SK-N-SH (cell line): Measurements from ENCODE around the gene CRISP2. TPM values are rescaled to one million over a fixed set of nuclear protein-coding genes. Genes with fewer than 3 reads are reported as not detected.

ENCODE experiments used
- CTCF ChIA-PET: fragments of 300-600, 350-600 bp; formaldehyde crosslinking; extraction: SDS; loops from one replicate; lab custom pipeline; 2021; lab: Yijun Ruan, JAX
- POLR2A ChIA-PET: fragments of 350-600 bp; sonication (Branson Sonifier 250); formaldehyde crosslinking; extraction: SDS; loops from one replicate; lab custom pipeline; 2020; ENCODE audit warnings: antibody characterized with exemption, inconsistent platforms; lab: Yijun Ruan, JAX
- DNase-seq: peaks from one replicate; pipeline ENCODE4 v3.0.0; 2012
- H2AFZ ChIP-seq: fragments of 200-600 bp; sonication (generic); 2 replicates; pipeline ENCODE4 v1.8.1; 2016; ENCODE audit warnings: antibody characterized with exemption, mild to moderate bottlenecking, low read depth
- H3F3A ChIP-seq: fragments of 200-600 bp; sonication (generic); replicated peaks from 2 replicates; pipeline ENCODE3; 2016; ENCODE audit warnings: antibody characterized with exemption, mild to moderate bottlenecking; ENCODE audit not compliant: insufficient read depth
- H3K27ac ChIP-seq, 2 experiments: fragments of 200-500 bp in 1 of 2; fragments of 200-600 bp in 1 of 2; sonication (Bioruptor generic) in 1 of 2; sonication (generic), shearing (Covaris generic) in 1 of 2; 2 replicates each; pipeline versions ENCODE4 v1.5.1 to v1.6.1; 2014 to 2016; ENCODE audit warnings: low read depth in 2 of 2, inconsistent platforms in 1 of 2, low read length in 1 of 2, mild to moderate bottlenecking in 1 of 2, mixed read lengths in 1 of 2
- H3K27me3 ChIP-seq: fragments of 200-600 bp; sonication (generic), shearing (Covaris generic); 2 replicates; pipeline ENCODE4 v1.6.1; 2016; ENCODE audit warnings: mixed run types; ENCODE audit not compliant: insufficient read depth
- H3K36me3 ChIP-seq, 2 experiments: fragments of 200-500 bp in 1 of 2; fragments of 200-600 bp in 1 of 2; sonication (Bioruptor generic) in 1 of 2; sonication (generic) in 1 of 2; replicated peaks in 1 of 2; 2 replicates each; pipeline versions ENCODE3 to v1.5.1; 2014 to 2016; ENCODE audit warnings: low read length in 1 of 2, mild to moderate bottlenecking in 1 of 2; ENCODE audit not compliant: insufficient read depth in 2 of 2, control insufficient read depth in 1 of 2
- H3K4me1 ChIP-seq, 2 experiments: fragments of 200-500 bp in 1 of 2; fragments of 200-600 bp in 1 of 2; sonication (Bioruptor generic) in 1 of 2; sonication (generic), shearing (Covaris generic) in 1 of 2; 2 replicates each; pipeline versions ENCODE4 v1.5.1 to v1.6.1; 2014 to 2016; ENCODE audit warnings: low read depth in 1 of 2, low read length in 1 of 2, mixed run types in 1 of 2; ENCODE audit not compliant: insufficient read depth in 2 of 2, control insufficient read depth in 1 of 2
- H3K4me2 ChIP-seq: fragments of 200-600 bp; sonication (generic), shearing (Covaris generic); 2 replicates; pipeline ENCODE4 v1.6.1; 2017; ENCODE audit warnings: mixed run types
- H3K4me3 ChIP-seq, 2 experiments: fragments of 200-500 bp in 1 of 2; fragments of 200-600 bp in 1 of 2; sonication (Bioruptor generic) in 1 of 2; sonication (generic), shearing (Covaris generic) in 1 of 2; 2 replicates each; pipeline versions ENCODE4 v1.5.1 to v1.8.1; 2014 to 2016; ENCODE audit warnings: low read depth in 2 of 2, inconsistent platforms in 1 of 2, low read length in 1 of 2, mild to moderate bottlenecking in 1 of 2, mixed read lengths in 1 of 2, moderate library complexity in 1 of 2
- H3K79me2 ChIP-seq: fragments of 200-600 bp; sonication (generic); 2 replicates; pipeline ENCODE4 v1.8.1; 2017; ENCODE audit warnings: mild to moderate bottlenecking; ENCODE audit not compliant: insufficient read depth
- H3K9ac ChIP-seq: fragments of 200-600 bp; sonication (generic); 2 replicates; pipeline ENCODE4 v1.6.1; 2017; ENCODE audit warnings: mixed run types
- H3K9me2 ChIP-seq: fragments of 200-600 bp; sonication (generic); 2 replicates; pipeline ENCODE4 v1.6.1; 2017; ENCODE audit warnings: mixed run types
- H3K9me3 ChIP-seq: fragments of 200-600 bp; sonication (generic); 2 replicates; pipeline ENCODE4 v1.6.1; 2017; ENCODE audit warnings: mixed run types, mild to moderate bottlenecking, moderate library complexity
- H4K20me1 ChIP-seq: fragments of 200-600 bp; sonication (generic); 2 replicates; pipeline ENCODE4 v1.6.1; 2017; ENCODE audit warnings: mild to moderate bottlenecking, mixed run types; ENCODE audit not compliant: insufficient read depth
- CHD2 ChIP-seq: fragments of 150-350 bp; IDR thresholded peaks from 2 replicates; pipeline ENCODE4 v1.6.1; 2018; ENCODE audit warnings: low read length; ENCODE audit not compliant: partially characterized antibody
- ELF1 ChIP-seq: IDR thresholded peaks from 2 replicates; pipeline ENCODE4 v1.4.0; 2012
- EZH2phosphoT487 ChIP-seq: fragments of 200-600 bp; sonication (generic); IDR thresholded peaks from 2 replicates; pipeline ENCODE4 v1.6.1; 2017; ENCODE audit warnings: low read depth, mixed run types, mild to moderate bottlenecking, antibody characterized with exemption, moderate library complexity, borderline replicate concordance
- FOXM1 ChIP-seq: IDR thresholded peaks from 2 replicates; pipeline ENCODE4 v1.4.0; 2012; ENCODE audit warnings: low read depth, mild to moderate bottlenecking
- GABPA ChIP-seq: IDR thresholded peaks from 2 replicates; pipeline ENCODE4 v1.4.0; 2012; ENCODE audit warnings: low read depth, mild to moderate bottlenecking
- GATA2 ChIP-seq: sonication (generic); formaldehyde crosslinking; IDR thresholded peaks from 2 replicates; pipeline ENCODE4 v1.5.0; 2020; ENCODE audit warnings: mild to moderate bottlenecking, missing genetic modification reagents
- JUND ChIP-seq: IDR thresholded peaks from 2 replicates; pipeline ENCODE4 v1.4.0; 2012
- MXI1 ChIP-seq: IDR thresholded peaks from 2 replicates; pipeline ENCODE4 v1.6.1; 2012; ENCODE audit warnings: mild to moderate bottlenecking, low read depth, low read length, improper control_type of control experiment
- POLR2AphosphoS5 ChIP-seq: IDR thresholded peaks from 2 replicates; pipeline ENCODE4 v1.6.1; 2012; ENCODE audit warnings: low read depth, low read length
- RAD21 ChIP-seq: IDR thresholded peaks from 2 replicates; pipeline ENCODE4 v1.6.1; 2012; ENCODE audit warnings: mild to moderate bottlenecking, low read length
- RCOR1 ChIP-seq: fragments of 150-350 bp; IDR thresholded peaks from 2 replicates; pipeline ENCODE4 v1.6.1; 2017; ENCODE audit warnings: antibody characterized with exemption, low read length
- RFX5 ChIP-seq: IDR thresholded peaks from 2 replicates; pipeline ENCODE4 v1.6.1; 2012; ENCODE audit warnings: mild to moderate bottlenecking, improper control_type of control experiment, low read length
- RXRA ChIP-seq: IDR thresholded peaks from 2 replicates; pipeline ENCODE4 v1.4.0; 2012; ENCODE audit warnings: low read depth, mild to moderate bottlenecking, borderline replicate concordance
- SMC3 ChIP-seq: IDR thresholded peaks from 2 replicates; pipeline ENCODE4 v1.6.1; 2012; ENCODE audit warnings: low read depth, low read length, improper control_type of control experiment
- TAF1 ChIP-seq: IDR thresholded peaks from 2 replicates; pipeline ENCODE4 v1.6.1; 2012; ENCODE audit warnings: low read depth, mild to moderate bottlenecking, low read length, moderate library complexity, borderline replicate concordance
- TEAD4 ChIP-seq: IDR thresholded peaks from 2 replicates; pipeline ENCODE4 v1.4.0; 2012; ENCODE audit warnings: mild to moderate bottlenecking, borderline replicate concordance; ENCODE audit not compliant: insufficient read depth
- USF1 ChIP-seq: IDR thresholded peaks from 2 replicates; pipeline ENCODE4 v1.4.0; 2012; ENCODE audit warnings: low read depth, borderline replicate concordance
- YY1 ChIP-seq: IDR thresholded peaks from 2 replicates; pipeline ENCODE4 v1.4.0; 2012; ENCODE audit warnings: low read depth, mild to moderate bottlenecking
- WGBS: methylation state at CpG from one replicate; pipeline ENCODE4 v1.1.6; 2017; ENCODE audit warnings: low lambda C conversion rate; 5-methylcytosine and 5-hydroxymethylcytosine counted together
- polyA plus RNA-seq, 3 experiments: library from polyadenylated mRNA; depleted of rRNA; stranded (reverse); fragments of >200 nt; gene quantifications; 2 replicates each; pipeline ENCODE4 v1.2.3, GENCODE V29; 2012
- TF ChIP-seq, protein P1 (sequence below): IDR thresholded peaks from 2 replicates; pipeline ENCODE4 v1.6.1; 2012; ENCODE audit warnings: mild to moderate bottlenecking, low read depth, low read length, moderate library complexity
- TF ChIP-seq, protein P2 (sequence below): IDR thresholded peaks from 2 replicates; pipeline ENCODE4; 2012
- TF ChIP-seq, protein P3 (sequence below): IDR thresholded peaks from 2 replicates; pipeline ENCODE4 v1.4.0; 2012; ENCODE audit warnings: low read depth, borderline replicate concordance

The CRISP2 gene
- polyA plus RNA-seq, 1 of the 3 experiments (the other 2 are of a cell fraction) = not detected

GRCh38 chr6:49721297-49721696 lies 8.0 kb upstream of the CRISP2 start:
- TF ChIP-seq, protein P1, sequence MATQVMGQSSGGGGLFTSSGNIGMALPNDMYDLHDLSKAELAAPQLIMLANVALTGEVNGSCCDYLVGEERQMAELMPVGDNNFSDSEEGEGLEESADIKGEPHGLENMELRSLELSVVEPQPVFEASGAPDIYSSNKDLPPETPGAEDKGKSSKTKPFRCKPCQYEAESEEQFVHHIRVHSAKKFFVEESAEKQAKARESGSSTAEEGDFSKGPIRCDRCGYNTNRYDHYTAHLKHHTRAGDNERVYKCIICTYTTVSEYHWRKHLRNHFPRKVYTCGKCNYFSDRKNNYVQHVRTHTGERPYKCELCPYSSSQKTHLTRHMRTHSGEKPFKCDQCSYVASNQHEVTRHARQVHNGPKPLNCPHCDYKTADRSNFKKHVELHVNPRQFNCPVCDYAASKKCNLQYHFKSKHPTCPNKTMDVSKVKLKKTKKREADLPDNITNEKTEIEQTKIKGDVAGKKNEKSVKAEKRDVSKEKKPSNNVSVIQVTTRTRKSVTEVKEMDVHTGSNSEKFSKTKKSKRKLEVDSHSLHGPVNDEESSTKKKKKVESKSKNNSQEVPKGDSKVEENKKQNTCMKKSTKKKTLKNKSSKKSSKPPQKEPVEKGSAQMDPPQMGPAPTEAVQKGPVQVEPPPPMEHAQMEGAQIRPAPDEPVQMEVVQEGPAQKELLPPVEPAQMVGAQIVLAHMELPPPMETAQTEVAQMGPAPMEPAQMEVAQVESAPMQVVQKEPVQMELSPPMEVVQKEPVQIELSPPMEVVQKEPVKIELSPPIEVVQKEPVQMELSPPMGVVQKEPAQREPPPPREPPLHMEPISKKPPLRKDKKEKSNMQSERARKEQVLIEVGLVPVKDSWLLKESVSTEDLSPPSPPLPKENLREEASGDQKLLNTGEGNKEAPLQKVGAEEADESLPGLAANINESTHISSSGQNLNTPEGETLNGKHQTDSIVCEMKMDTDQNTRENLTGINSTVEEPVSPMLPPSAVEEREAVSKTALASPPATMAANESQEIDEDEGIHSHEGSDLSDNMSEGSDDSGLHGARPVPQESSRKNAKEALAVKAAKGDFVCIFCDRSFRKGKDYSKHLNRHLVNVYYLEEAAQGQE = no peak
- TF ChIP-seq, protein P2, sequence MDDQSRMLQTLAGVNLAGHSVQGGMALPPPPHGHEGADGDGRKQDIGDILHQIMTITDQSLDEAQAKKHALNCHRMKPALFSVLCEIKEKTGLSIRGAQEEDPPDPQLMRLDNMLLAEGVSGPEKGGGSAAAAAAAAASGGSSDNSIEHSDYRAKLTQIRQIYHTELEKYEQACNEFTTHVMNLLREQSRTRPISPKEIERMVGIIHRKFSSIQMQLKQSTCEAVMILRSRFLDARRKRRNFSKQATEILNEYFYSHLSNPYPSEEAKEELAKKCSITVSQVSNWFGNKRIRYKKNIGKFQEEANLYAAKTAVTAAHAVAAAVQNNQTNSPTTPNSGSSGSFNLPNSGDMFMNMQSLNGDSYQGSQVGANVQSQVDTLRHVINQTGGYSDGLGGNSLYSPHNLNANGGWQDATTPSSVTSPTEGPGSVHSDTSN = no peak
- TF ChIP-seq TAF1 (no peak), POLR2AphosphoS5 (no peak), RAD21 (no peak), CHD2 (no peak), RCOR1 (no peak), YY1 (no peak), USF1 (no peak)
- POLR2A ChIA-PET = no interaction called here
- no peaks in the 10 kb centered on the region for H3K9me2 ChIP-seq
- CTCF ChIA-PET = no interaction called here
- H3K36me3 ChIP-seq = no peaks in the 10 kb centered on the region
- no peaks in the 10 kb centered on the region for H3K9me3 ChIP-seq
- no peak overlapping the region for H3K4me3 ChIP-seq
- no peak overlapping the region for H3K4me2 ChIP-seq
- DNase-seq = no peak
- H3K27ac ChIP-seq = no peak overlapping the region
- no peaks in the 10 kb centered on the region for H3K79me2 ChIP-seq
- no peak overlapping the region for H3K9ac ChIP-seq
- no peaks in the 10 kb centered on the region for H3K4me1 ChIP-seq
- 15% methylated on average over 2 of the region's 2 CpGs for WGBS
- H3F3A ChIP-seq = no peaks in the 10 kb centered on the region
- no peaks in the 10 kb centered on the region for H3K27me3 ChIP-seq
- H2AFZ ChIP-seq = no peak overlapping the region
- H4K20me1 ChIP-seq = no peaks in the 10 kb centered on the region

- Histone ChIP-seq H3K4me2 (no peak overlapping the region), H4K20me1 (no peaks in the 10 kb centered on the region), H3K9me2 (no peaks in the 10 kb centered on the region), H3K27me3 (no peaks in the 10 kb centered on the region), H2AFZ (no peak overlapping the region), H3K4me3 (no peak overlapping the region), H3K9me3 (no peaks in the 10 kb centered on the region), H3K79me2 (no peaks in the 10 kb centered on the region), H3K9ac (no peak overlapping the region), H3K27ac (no peak overlapping the region), H3K4me1 (no peaks in the 10 kb centered on the region), H3F3A (no peaks in the 10 kb centered on the region), H3K36me3 (no peaks in the 10 kb centered on the region)
- no peak for DNase-seq
- ChIA-PET POLR2A (no interaction called here), CTCF (no interaction called here)
- whole genome bisulfite sequencing = 2% methylated on average over 7 of the region's 7 CpGs
- TF ChIP-seq TAF1 (no peak), FOXM1 (no peak), USF1 (no peak), TEAD4 (no peak), JUND (no peak), SMC3 (no peak), RFX5 (no peak), ELF1 (no peak), GATA2 (no peak), MXI1 (no peak), EZH2phosphoT487 (no peak), GABPA (no peak), RXRA (no peak)
- TF ChIP-seq, protein P2 = no peak
- TF ChIP-seq, protein P3, sequence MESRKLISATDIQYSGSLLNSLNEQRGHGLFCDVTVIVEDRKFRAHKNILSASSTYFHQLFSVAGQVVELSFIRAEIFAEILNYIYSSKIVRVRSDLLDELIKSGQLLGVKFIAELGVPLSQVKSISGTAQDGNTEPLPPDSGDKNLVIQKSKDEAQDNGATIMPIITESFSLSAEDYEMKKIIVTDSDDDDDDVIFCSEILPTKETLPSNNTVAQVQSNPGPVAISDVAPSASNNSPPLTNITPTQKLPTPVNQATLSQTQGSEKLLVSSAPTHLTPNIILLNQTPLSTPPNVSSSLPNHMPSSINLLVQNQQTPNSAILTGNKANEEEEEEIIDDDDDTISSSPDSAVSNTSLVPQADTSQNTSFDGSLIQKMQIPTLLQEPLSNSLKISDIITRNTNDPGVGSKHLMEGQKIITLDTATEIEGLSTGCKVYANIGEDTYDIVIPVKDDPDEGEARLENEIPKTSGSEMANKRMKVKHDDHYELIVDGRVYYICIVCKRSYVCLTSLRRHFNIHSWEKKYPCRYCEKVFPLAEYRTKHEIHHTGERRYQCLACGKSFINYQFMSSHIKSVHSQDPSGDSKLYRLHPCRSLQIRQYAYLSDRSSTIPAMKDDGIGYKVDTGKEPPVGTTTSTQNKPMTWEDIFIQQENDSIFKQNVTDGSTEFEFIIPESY = no peak
Measured at GRCh38 chr6:49720372-49720771, 7.0 kb upstream of the CRISP2 start.
